Stimulated activated CD8-positive, alpha-beta memory T cell treated with anti-CD3 and anti-CD28 coated beads, Interleukin-12 subunit alpha, Interleukin-12 subunit beta, amount 100 ng/mL, for 24 hours (primary cell): ENCODE data around the gene LINC00305.

Experiments
- DNase-seq: peaks from one replicate; pipeline ENCODE4 v3.0.0-alpha.2; 2020; ENCODE audit errors: extremely low read depth

The LINC00305 gene

DNA sequence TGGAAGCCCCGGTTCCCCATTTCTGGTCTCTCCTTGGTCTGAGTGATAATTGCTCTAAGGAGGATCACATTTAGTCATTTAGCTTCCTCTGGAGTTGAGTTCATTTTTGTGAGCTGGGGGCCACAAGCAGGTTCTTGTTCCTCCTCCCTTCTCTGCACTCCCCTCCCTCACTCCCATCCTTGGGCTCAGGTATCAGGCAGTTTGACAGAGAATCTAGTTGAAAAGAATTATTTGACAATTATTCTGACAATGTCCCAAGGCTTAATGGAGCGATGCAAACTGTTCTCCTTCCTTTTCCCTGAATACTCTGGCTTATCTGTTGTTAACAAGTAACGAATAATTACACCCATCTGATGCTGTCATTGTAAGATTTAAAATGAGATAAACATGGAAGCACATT lies 117.5 kb downstream of the LINC00305 start:
- no peak for DNase-seq
